ENCODE measurements around the gene OR2A42. TPM values are rescaled to one million over a fixed set of nuclear protein-coding genes. Genes with fewer than 3 reads are reported as not detected.
A peak's percentile ranks its signal among the peaks of the same experiment; 100 is the strongest.
"Not testable (repeated sequence)": the region's sequence is repeated elsewhere in the genome, so short reads cannot be mapped to it uniquely, and the experiment has no call there.

OR2A42 gene
- total RNA-seq, 8 experiments from 2014 or later: 0.10 to 0.52 (median 0.27) TPM; not detected in 4

DNA sequence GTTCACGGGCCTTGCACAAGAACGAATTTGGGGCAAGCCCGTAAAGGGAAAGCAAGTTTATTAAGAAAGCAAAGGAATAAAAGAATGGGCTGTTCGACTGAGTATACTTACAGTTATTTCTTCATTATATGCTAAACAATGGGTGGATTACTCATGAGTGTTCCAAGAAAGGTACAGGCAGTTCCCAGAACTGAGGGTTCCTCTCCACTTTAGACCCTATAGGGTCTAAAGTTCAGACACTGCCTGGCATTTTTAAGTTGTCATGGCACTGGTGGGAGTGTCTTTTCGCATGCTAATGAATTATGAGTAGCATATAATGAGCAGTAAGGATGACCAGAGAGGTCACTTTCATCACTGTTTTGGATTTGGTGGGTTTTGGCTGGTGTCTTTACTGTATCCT is 34.1 kb downstream of the OR2A42 start:
- WGBS, 10 experiments: no CpG with 5 or more reads among the region's 5 CpGs
- ATAC-seq (replicated peaks in 6 of 8): peak in 2 of 8 experiments; percentile 88 to 94
- in situ Hi-C loops (cut with MboI; ENCODE audit: low pct_unique_long_range_greater_than_20kb in 2 of 9, low sequenced_read_pairs in 9 of 9, unreplicated experiment in 9 of 9); H3K4me3 ChIP-seq; H3K4me1 ChIP-seq (replicated peaks in 1 of 2); H3K27ac ChIP-seq: not testable (repeated sequence)

DNA sequence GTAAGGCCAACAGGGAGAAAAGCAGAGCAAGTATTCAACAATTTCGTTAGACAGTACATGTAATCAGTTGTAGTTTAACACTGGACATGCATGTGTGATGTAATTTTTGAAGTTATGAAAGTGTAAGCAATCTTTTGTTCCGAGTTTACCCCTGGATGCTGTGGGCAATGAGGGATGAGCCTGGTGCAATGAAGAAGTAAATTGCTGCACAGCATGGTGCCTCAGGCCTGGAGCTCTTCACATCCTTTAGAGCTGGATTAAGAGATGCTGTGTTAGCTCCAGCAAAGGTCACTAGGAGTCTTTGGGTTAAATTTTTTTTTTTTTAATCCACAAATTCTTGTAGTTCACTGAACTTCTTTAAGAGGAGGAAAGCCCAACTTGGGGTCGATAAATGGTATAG is 36.3 kb downstream of the OR2A42 start:
- H3K4me1 ChIP-seq (replicated peaks in 1 of 2); H3K27ac ChIP-seq; H3K4me3 ChIP-seq; in situ Hi-C loops (cut with MboI; ENCODE audit: low pct_unique_long_range_greater_than_20kb in 2 of 9, low sequenced_read_pairs in 9 of 9, unreplicated experiment in 9 of 9); ATAC-seq (replicated peaks in 6 of 8): not testable (repeated sequence)
- no CpG with 5 or more reads among the region's 3 CpGs for WGBS, 10 experiments

DNA sequence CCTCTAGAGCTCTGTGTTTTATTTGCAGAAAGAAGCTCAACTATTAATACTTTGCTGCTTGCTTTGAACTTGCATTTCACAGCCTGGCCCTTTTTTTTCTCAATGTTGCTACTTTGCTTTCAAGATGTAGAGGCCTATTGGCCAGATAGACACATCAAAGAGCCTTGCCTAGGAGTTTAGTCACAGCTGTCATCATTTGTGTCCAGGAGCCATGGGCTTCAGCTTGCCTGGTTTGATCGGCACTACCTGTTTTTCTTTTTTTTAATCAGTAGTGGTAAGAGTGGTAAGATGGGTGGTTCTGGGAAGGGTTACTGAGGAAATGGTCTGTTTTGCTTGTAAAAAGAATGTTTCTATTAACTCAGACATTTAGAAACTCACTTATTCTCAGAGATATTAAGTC is 37.4 kb downstream of the OR2A42 start:
- H3K4me3 ChIP-seq; H3K27ac ChIP-seq; in situ Hi-C loops (cut with MboI; ENCODE audit: low pct_unique_long_range_greater_than_20kb in 2 of 9, low sequenced_read_pairs in 9 of 9, unreplicated experiment in 9 of 9); H3K4me1 ChIP-seq (replicated peaks in 1 of 2); ATAC-seq (replicated peaks in 6 of 8): not testable (repeated sequence)
- WGBS, 10 experiments: no CpG with 5 or more reads among the region's 1 CpG

DNA sequence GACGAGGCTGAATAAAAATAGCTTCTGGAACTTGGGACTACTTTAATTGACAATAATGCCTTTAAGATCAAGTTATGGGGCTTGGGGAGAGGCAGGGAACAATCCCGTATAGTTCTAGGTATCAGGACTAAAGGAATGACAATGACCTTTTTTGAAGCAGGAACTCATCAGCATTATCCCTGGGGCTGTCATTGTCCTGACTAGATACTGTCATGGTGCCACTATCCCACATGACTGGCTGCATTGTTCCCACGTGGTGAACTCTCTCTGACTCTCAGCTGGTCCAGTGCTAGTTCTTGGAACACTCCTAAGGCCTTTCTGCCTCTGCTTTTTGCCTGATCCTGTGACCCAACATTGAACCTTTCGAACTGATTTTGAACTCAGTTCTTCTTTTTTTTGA is 40.5 kb downstream of the OR2A42 start:
- in situ Hi-C loops (cut with MboI; ENCODE audit: low pct_unique_long_range_greater_than_20kb in 2 of 9, low sequenced_read_pairs in 9 of 9, unreplicated experiment in 9 of 9); H3K4me1 ChIP-seq (replicated peaks in 1 of 2); H3K27ac ChIP-seq; H3K4me3 ChIP-seq; ATAC-seq (replicated peaks in 6 of 8): not testable (repeated sequence)
- no CpG with 5 or more reads among the region's 4 CpGs for WGBS, 10 experiments

DNA sequence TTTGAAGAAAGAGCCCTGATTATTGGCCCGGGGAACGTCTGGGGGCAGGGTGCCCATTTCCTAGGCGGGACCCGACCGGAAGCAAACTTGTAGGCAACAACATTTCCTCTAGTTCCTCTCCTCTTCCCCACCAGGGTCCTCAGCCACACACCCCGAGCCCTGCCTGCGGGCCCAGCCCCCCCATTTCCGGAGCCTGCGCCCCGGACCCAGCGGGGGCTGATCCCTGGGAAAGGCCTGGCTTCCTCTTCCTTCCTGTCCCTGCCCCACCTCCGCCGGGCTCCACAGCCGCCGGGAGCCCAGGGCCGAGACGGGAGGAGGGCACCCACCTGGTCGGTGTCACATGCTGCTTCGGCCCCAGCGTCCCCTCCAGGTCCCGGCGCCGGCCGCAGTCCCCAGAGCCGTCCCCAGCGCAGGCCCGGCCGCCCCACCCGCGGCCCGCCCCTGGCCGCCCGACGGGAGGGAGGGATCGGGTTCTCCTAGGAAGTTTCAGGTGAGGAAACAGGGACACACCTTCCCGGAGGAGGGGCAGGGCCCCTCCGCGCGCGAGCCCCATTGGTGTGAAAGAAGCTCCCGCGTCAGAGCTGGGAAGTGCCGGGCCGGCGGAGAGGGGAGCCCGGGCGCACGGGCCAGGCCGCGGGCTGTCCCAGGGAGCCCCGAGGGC is 44.1 kb downstream of the OR2A42 start, which contains the start of gene ARHGEF35:
Gene ARHGEF35 (minus strand): TSS at position 622 of the 661 bp plus-strand sequence. CDS start 7,450 bp downstream, outside the sequence.
- H3K4me1 ChIP-seq (replicated peaks in 1 of 2); H3K4me3 ChIP-seq; in situ Hi-C loops (cut with MboI; ENCODE audit: low pct_unique_long_range_greater_than_20kb in 2 of 9, low sequenced_read_pairs in 9 of 9, unreplicated experiment in 9 of 9); H3K27ac ChIP-seq: not testable (repeated sequence)
- peak in 3 of 8 experiments; percentile 65 to 85 (median 68) for ATAC-seq (replicated peaks in 6 of 8)
- WGBS, 10 experiments: no CpG with 5 or more reads among the region's 51 CpGs

DNA sequence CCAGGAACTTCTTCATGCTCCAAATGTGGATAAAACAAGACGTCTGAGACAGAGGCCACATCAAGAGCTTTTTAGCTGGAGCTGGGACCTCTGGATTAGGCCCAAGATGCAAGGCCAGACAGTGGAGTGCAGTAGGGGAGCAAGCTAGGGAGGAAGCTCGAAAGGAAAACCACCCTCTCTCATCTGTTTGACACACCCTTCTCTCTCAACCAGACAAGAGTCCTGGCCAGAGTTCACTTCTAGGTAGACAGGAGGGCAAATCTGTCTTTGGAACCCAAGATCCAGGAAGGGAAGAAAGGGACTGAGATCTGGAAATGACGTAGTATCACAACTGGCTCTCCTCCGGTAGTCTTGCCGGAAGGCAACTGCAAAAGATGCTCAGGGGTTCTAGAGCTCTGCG is 45.0 kb downstream of the OR2A42 start:
- WGBS, 10 experiments: no CpG with 5 or more reads among the region's 6 CpGs
- ATAC-seq (replicated peaks in 6 of 8); H3K4me1 ChIP-seq (replicated peaks in 1 of 2); in situ Hi-C loops (cut with MboI; ENCODE audit: low pct_unique_long_range_greater_than_20kb in 2 of 9, low sequenced_read_pairs in 9 of 9, unreplicated experiment in 9 of 9); H3K27ac ChIP-seq; H3K4me3 ChIP-seq: not testable (repeated sequence)

DNA sequence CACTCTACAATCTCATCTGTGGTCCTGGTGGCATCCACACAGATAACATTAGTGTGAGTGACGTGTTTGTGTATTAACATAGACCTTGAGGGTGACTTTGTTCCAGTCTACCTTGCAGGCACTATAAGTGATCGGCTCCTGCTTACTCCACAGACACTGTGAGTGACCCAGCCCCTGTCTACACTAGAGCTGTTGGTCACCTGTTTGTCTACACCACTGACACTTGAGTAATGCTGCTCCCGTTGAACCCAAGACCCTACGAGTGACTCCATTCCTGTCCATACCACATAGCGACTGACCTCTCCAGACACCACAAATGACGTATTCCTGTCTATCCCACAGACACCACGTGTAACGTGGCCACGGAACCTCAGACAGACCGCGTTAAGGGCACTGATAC is 45.6 kb downstream of the OR2A42 start:
- H3K27ac ChIP-seq; in situ Hi-C loops (cut with MboI; ENCODE audit: low pct_unique_long_range_greater_than_20kb in 2 of 9, low sequenced_read_pairs in 9 of 9, unreplicated experiment in 9 of 9); H3K4me1 ChIP-seq (replicated peaks in 1 of 2); ATAC-seq (replicated peaks in 6 of 8); H3K4me3 ChIP-seq: not testable (repeated sequence)
- no CpG with 5 or more reads among the region's 11 CpGs for WGBS, 10 experiments

DNA sequence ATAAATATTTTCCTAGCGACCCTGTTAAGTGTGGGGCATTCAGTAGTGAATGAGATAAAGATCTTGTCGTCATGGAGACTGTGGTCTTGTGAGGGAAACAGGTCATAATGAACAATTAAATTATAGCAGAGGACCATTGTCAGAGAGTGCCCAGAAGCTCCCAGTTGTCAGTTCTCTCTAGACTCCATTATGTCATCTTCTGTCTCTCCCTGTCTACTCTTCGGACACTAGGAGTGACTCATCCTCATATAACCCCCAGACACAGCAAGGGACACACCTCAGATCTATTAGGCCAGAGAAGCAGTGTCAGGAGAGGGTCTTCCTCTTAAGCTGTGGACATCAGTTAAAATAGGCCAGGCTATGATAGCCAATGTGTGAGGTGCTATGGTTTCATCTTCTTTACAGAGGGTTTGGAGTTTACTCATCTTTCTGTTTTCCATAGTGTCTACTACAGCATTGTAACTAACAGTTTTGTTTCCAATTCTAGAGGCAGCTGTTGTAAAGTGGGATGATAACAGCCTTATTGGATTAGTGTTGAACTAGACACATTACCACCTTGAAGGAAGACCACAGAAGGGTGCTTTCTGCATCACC is 50.7 kb downstream of the OR2A42 start:
- WGBS, 10 experiments: no CpG with 5 or more reads among the region's 3 CpGs
- H3K4me1 ChIP-seq (replicated peaks in 1 of 2); in situ Hi-C loops (cut with MboI; ENCODE audit: low pct_unique_long_range_greater_than_20kb in 2 of 9, low sequenced_read_pairs in 9 of 9, unreplicated experiment in 9 of 9); H3K27ac ChIP-seq; H3K4me3 ChIP-seq: not testable (repeated sequence)
- peak in 7 of 8 experiments; percentile 40 to 96 (median 62) for ATAC-seq (replicated peaks in 6 of 8)

DNA sequence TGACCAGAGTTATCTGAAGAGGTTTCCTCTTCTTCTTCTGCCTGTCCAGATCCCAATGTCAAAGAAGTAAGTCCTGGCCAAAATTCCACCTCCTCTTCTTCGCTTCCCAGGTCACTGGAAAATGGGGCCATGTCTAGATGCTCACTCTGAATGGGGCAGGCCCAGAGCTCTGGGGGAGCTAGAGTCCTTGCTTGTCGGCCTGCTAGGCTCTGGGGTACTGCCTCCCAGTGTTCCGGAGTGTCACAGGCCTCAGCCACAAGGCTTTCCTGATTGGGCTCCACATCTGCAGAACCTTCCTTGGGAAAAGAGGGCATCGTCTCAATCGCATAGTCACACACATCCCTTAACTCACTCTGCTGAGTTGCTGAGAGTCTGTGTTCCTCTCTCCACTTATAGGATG is 51.6 kb downstream of the OR2A42 start:
- in situ Hi-C loops (cut with MboI; ENCODE audit: low pct_unique_long_range_greater_than_20kb in 2 of 9, low sequenced_read_pairs in 9 of 9, unreplicated experiment in 9 of 9); H3K4me1 ChIP-seq (replicated peaks in 1 of 2); H3K4me3 ChIP-seq; H3K27ac ChIP-seq; ATAC-seq (replicated peaks in 6 of 8): not testable (repeated sequence)
- WGBS, 10 experiments: no CpG with 5 or more reads among the region's 5 CpGs

DNA sequence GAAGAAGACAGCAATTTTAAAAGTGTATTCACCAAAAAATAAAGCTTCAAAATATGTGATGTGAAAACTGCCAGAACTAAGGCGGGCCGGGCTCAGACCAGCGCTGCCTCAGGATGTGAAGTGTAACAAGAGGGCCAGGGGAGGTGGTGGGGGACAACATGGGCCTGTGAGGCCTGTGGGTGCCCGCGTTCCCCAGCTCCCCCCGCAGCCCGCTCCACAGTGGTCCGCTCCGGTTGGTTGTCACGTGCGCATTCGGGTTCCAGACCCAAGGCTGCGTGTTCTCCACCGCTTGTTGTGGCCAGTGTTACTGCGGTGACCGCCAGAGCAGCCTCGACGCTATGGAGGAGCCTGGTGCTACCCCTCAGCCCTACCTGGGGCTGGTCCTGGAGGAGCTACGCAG is 56.2 kb downstream of the OR2A42 start, which contains the start of gene CTAGE4:
Gene CTAGE4 (plus strand): TSS at position 301 of the 400 bp plus-strand sequence. CDS start 38 bp downstream, at position 339.
- ATAC-seq (replicated peaks in 6 of 8); H3K27ac ChIP-seq; in situ Hi-C loops (cut with MboI; ENCODE audit: low pct_unique_long_range_greater_than_20kb in 2 of 9, low sequenced_read_pairs in 9 of 9, unreplicated experiment in 9 of 9); H3K4me1 ChIP-seq (replicated peaks in 1 of 2); H3K4me3 ChIP-seq: not testable (repeated sequence)
- no CpG with 5 or more reads among the region's 19 CpGs for WGBS, 10 experiments

DNA sequence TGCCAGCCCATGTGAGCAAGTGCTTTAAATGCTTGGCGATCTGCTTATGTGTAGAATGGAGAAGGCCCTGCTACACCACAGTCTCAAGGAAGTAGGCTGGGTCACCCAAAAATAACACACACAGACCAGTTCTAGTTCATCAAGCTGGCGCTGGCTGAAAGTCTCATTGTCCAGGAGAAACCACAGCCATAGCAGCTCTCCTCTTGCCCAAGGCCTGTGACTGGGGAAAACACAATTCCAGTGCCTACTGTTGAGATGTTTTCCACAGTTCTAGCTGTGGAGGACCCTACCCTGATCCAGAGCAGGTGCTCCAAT is 60.3 kb downstream of the OR2A42 start:
- H3K4me3 ChIP-seq; H3K4me1 ChIP-seq (replicated peaks in 1 of 2); H3K27ac ChIP-seq; ATAC-seq (replicated peaks in 6 of 8); in situ Hi-C loops (cut with MboI; ENCODE audit: low pct_unique_long_range_greater_than_20kb in 2 of 9, low sequenced_read_pairs in 9 of 9, unreplicated experiment in 9 of 9): not testable (repeated sequence)
- no CpG with 5 or more reads among the region's 2 CpGs for WGBS, 10 experiments

DNA sequence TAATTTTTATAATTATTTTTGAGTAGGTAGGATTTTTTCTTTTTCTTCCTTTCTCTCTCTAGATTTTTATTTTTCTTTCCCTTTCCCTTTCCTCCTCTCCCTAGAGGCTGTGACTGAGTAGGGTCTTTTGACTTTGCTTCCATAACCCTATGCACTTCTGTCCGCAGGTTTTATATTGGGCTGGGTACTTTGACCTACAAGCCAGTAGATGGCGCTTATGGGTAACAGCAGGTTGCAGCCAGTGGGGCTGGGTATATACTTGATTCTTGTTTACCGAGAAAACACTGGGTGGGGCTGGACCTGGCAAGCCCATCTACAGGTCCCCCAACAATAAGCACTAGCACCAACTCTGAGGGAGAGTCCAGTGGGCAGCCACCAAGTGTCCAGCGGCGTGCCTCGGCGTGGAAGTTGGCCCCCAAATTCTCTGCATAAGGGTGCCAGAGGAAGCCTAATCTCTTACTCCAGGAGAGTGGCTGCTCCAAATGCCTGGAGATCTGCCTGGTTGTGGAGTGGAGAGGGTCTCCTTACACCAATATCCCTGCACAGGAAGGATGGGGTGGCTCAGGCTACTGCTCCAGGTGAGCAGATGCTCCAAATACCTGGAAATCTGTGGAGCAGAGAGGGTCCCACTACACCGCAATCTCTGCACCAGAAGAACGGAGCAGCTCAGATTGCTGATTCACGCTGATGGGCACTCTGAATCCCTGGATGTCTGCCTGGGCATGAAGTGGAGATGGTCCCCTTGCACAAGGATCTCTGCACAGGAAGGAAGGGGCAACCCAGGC is 60.8 kb downstream of the OR2A42 start:
- H3K4me1 ChIP-seq (replicated peaks in 1 of 2); in situ Hi-C loops (cut with MboI; ENCODE audit: low pct_unique_long_range_greater_than_20kb in 2 of 9, low sequenced_read_pairs in 9 of 9, unreplicated experiment in 9 of 9); H3K4me3 ChIP-seq; H3K27ac ChIP-seq: not testable (repeated sequence)
- ATAC-seq (replicated peaks in 6 of 8): peak in 4 of 8 experiments; percentile 28 to 90 (median 82)
- WGBS, 10 experiments: 0 to 80% (median 7%) methylated on average over 1 to 2 of the region's 10 CpGs; no CpG with 5 or more reads in 5 of the 10 experiments
